GM18505 (cell line): ENCODE results near the gene PPFIA2.

Experiments
- ATAC-seq: cut with Tn5 transposase; IDR thresholded peaks from one replicate; pipeline ENCODE4 v1.9.1; 2021; ENCODE audit not compliant: unreplicated experiment
- POLR2A ChIP-seq: IDR thresholded peaks from 4 replicates; pipeline ENCODE4 v1.6.1; 2011; ENCODE audit warnings: borderline replicate concordance; ENCODE audit not compliant: insufficient read depth, insufficient read length; ENCODE audit errors: extremely low read depth

Gene PPFIA2

GRCh38 chr12:81261508-81262207 lies 497.5 kb downstream of the PPFIA2 start:
- no peak for TF ChIP-seq POLR2A

DNA sequence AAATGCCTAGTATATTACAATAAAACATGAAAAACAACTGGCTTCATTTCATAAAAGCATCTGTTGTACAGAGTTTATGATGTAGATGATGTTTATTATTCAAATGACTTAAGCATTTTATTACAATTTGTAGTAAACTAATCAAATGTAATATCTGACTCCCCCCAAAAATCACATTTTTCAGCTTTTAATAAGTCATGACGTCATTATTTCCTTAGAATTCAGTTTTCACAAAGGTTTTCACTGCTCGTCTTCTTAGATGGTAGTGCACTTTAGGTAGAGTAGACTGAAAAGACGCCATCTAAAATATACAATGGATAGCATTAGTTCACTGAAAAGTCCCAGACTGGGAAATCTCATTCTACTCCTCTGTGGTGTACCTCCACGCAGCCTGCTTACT lies 499.8 kb downstream of the PPFIA2 start:
- TF ChIP-seq POLR2A = no peak
- ATAC-seq = no peak

More at GRCh38 chr12:81261508-81262207, 497.5 kb downstream of the PPFIA2 start:
- no peak for ATAC-seq

GRCh38 chr12:81257947-81258551 lies 501.1 kb downstream of the PPFIA2 start:
- ATAC-seq = no peak
- no peak for TF ChIP-seq POLR2A

DNA sequence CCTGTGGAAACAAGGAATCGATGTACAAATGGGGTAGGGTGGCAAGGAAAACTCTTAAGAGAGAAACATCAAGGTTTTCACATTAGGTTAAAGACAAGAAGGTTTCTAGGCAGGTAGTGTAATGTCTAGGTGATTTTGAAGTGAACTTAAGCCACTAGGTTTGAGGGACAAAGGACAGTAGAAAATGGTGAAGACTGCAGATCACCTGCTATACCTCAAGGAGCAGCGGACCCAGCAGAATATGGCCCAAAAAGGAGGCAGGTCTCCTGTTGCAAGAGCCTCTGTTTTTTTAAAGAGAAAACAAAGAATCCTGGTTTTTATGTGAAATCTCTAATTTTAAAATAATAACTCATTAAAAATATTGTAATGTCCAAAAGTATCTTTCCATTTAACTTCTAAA lies 503.2 kb downstream of the PPFIA2 start:
- TF ChIP-seq POLR2A = no peak
- ATAC-seq = no peak

DNA sequence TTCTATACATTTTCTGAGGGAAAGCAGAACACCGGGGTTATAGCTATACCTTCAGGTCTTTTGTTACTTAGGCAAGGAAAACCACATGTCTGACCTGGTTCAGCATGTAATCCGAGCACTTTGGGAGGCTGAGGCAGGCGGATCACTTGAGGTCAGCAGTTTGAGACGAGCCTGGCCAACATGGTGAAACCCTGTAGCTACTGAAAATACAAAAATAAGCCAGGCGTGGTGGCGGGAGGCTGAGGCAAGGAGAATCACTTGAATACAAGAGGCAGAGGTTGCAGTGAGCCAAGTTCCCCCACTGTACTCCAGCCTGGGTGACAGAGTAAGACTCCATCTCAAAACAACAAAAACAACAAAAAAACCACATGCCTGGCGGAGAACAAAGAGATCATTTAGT lies 503.7 kb downstream of the PPFIA2 start:
- no peak for TF ChIP-seq POLR2A
- ATAC-seq = no peak

DNA sequence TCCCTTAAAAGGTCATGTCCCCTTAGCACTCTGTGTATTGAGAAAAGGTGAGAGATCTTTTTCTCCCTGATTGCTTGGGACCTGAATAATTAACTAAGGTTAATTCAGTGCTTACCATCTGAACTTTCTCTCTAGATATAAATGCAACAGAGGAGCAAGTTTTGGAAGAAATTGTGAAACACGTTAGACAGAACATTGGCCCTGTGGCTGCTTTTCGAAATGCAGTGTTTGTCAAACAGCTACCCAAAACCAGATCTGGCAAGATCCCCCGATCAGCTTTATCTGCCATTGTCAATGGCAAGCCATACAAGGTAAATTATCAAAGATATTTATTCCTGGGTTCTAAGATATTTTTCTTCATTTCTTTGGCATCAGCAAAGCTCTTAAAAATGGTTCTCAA lies 505.8 kb downstream of the PPFIA2 start:
- no peak for TF ChIP-seq POLR2A
- no peak for ATAC-seq

DNA sequence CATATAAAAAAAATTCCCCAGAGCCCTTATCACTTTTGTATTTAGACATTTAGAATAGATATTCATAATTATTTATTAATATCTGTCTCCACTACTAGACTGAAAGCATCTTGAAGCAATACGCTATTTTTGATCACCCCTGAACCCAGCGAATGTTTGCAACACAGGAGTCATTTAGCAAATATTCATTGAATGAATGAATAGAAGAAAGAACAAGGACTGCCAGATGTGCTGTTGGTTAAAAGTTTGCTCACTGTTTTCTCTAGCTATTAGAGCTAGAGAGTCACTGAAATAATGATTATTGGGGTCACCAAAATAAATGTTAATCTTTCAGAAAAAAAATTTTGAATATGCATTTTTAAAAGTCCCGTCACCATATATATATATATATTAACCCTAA lies 506.9 kb downstream of the PPFIA2 start:
- no peak for ATAC-seq
- TF ChIP-seq POLR2A = no peak

GRCh38 chr12:81249976-81250375 lies 509.2 kb downstream of the PPFIA2 start:
- no peak for ATAC-seq
- TF ChIP-seq POLR2A = no peak

DNA sequence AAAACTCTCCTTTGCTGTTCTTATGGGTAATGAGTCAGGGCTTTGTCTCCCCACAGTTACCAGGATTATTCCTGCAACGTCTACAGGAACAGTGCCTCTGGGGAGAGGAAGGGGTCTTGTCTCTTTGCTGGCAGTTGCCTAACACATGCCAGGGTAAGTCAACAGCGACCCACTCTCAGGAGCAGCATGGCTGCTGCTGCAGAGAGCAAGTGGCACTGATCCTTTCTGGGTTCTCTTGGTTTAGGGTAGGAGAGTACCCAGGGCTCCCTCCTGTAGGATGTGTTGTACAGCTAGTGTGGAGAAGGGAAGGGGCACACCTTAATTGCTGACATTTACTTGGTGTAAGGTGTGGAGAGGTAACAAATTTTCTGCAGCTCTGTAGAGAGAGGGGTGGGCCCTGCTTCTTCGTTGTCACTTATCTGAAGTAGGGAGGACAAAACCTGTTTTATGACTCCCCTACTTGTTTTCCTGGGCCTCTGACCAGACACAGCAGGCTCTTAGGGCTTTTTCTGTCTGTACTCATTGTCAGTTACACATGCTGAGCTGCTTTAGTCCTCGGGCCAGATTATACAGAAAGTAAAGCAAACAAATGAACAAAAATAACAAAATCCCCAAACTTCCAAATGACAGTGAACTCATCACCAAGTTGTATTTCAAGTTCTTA lies 513.1 kb downstream of the PPFIA2 start:
- no peak for TF ChIP-seq POLR2A
- ATAC-seq = no peak

GRCh38 chr12:81245458-81245857 lies 513.7 kb downstream of the PPFIA2 start:
- no peak for TF ChIP-seq POLR2A
- ATAC-seq = no peak

- no peak for ATAC-seq
- no peak for TF ChIP-seq POLR2A
Observed at GRCh38 chr12:81231574-81232368, 527.4 kb downstream of the PPFIA2 start.

DNA sequence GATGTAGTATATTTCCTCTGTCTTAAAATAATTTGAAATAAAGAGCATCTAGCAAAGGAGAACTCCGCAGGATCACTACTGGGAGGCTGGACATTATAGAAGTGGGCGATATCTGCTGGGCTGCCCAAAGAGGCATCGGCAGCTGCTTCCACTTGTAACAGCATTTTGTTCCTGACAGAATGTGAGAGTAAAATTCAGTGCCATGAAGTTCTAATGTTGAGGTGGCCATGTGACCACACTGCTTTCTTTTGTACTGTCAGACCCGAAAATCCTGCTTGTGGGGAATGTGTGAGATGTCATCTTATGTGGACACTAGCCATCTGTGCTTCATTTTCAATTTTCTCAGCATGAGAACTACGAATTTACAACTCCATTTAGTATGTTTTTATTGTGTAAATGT lies 529.4 kb downstream of the PPFIA2 start:
- ATAC-seq = no peak
- no peak for TF ChIP-seq POLR2A

- no peak for ATAC-seq
- no peak for TF ChIP-seq POLR2A
Observed at GRCh38 chr12:81224626-81225025, 534.5 kb downstream of the PPFIA2 start.
